ENCODE results near the gene SGPP2. TPM values are rescaled to one million over a fixed set of nuclear protein-coding genes. Genes with fewer than 3 reads are reported as not detected.

SGPP2 gene
- total RNA-seq, 1 experiment from 2014 or later: not detected

- WGBS (ENCODE audit: extremely low coverage, insufficient read length, low lambda C conversion rate): no CpG with 5 or more reads among the region's 2 CpGs
- Histone ChIP-seq H3K27me3 (ENCODE audit: insufficient read depth, low read length) (no peaks in the 10 kb centered on the region), H3K9me3 (ENCODE audit: control insufficient read depth, low read depth, low read length) (no peaks in the 10 kb centered on the region), H3K9ac (ENCODE audit: extremely low read depth, insufficient read length, low read length) (no peak overlapping the region), H3K4me1 (ENCODE audit: insufficient read depth, low read length) (no peaks in the 10 kb centered on the region), H2BK12ac (ENCODE audit: insufficient read length, low read depth, low read length) (no peak overlapping the region), H3K4me2 (ENCODE audit: insufficient read depth, insufficient read length, low read length) (no peak overlapping the region), H4K8ac (replicated peaks; ENCODE audit: insufficient read length, low read depth, low read length) (no peak overlapping the region), H2AK5ac (ENCODE audit: insufficient read length, low read length) (no peak overlapping the region), H3K79me1 (ENCODE audit: insufficient read depth, low read depth, low read length, poor library complexity, severe bottlenecking) (peaks cover 2% of the 10 kb centered on the region), H2BK20ac (ENCODE audit: low read depth, low read length, poor library complexity, severe bottlenecking) (no peak overlapping the region), H3K56ac (ENCODE audit: insufficient read length, low read depth, low read length) (no peak overlapping the region), H3K79me2 (ENCODE audit: insufficient read depth, low read length) (no peaks in the 10 kb centered on the region), H2BK5ac (ENCODE audit: insufficient read length, low read length) (no peak overlapping the region), H4K91ac (ENCODE audit: insufficient read length, low read depth, low read length) (no peak overlapping the region), H4K5ac (ENCODE audit: insufficient read length, low read depth, low read length) (no peak overlapping the region), H3K18ac (ENCODE audit: insufficient read length, low read depth, low read length) (no peak overlapping the region), H2BK15ac (ENCODE audit: low read depth, low read length) (no peak overlapping the region), H2AFZ (ENCODE audit: low read length) (no peak overlapping the region), H4K20me1 (ENCODE audit: control insufficient read depth, insufficient read depth, insufficient read length) (no peaks in the 10 kb centered on the region), H3K23ac (ENCODE audit: insufficient read length, low read depth, low read length) (no peak overlapping the region), H2BK120ac (ENCODE audit: low read depth, low read length, poor library complexity, severe bottlenecking) (no peak overlapping the region), H3K23me2 (ENCODE audit: insufficient read length, low read depth, low read length, poor library complexity, severe bottlenecking) (no peaks in the 10 kb centered on the region), H3K14ac (ENCODE audit: insufficient read depth, low read length) (no peak overlapping the region), H3T11ph (ENCODE audit: low read length) (no peak overlapping the region), H3K27ac (ENCODE audit: insufficient read length, low read depth, low read length) (no peak overlapping the region), H3K4ac (ENCODE audit: low read depth, low read length) (no peak overlapping the region)
- no peak overlapping the region for H3K27ac Mint-ChIP-seq
- no peak overlapping the region for H3K4me3 Mint-ChIP-seq
- peaks cover 6 to 16% (median 8%) of the 10 kb centered on the region in 3 experiments; a peak in 6 of 7 replicates for H3K36me3 Mint-ChIP-seq (ENCODE audit: insufficient read depth in 1 of 3, low read depth in 3 of 3)
- no peak for DNase-seq
- H3K4me1 Mint-ChIP-seq: no peaks in the 10 kb centered on the region
- TF ChIP-seq CTCF (conservative IDR thresholded peaks at IDR 0.05): no peak
- no peaks in the 10 kb centered on the region for H3K27me3 Mint-ChIP-seq (ENCODE audit: low read depth)
- no peaks in the 10 kb centered on the region for H3K9me3 Mint-ChIP-seq
Observed at GRCh38 chr2:222603501-222603900, 179.2 kb downstream of the SGPP2 start.

Measured in H9 (cell line).